Activated CD8-positive, alpha-beta T cell treated with anti-CD3 and anti-CD28 coated beads for 36 hours (primary cell): Measurements from ENCODE around the gene TSPAN11. TPM values are rescaled to one million over a fixed set of nuclear protein-coding genes. Genes with fewer than 3 reads are reported as not detected.

Source experiments
- ATAC-seq: fragments of 200-7000 bp; cut with Tn5 transposase; one replicate; pipeline ENCODE4 v1.10.0; 2021; ENCODE audit warnings: mild to moderate bottlenecking, moderate library complexity
- CTCF ChIA-PET: fragments of 350-600 bp; sonication (Branson Sonifier 250); formaldehyde crosslinking; loops from one replicate; lab custom pipeline; 2021; ENCODE audit warnings: antibody characterized with exemption; lab: Charles Lee
- POLR2A ChIA-PET: fragments of 350-600 bp; sonication (Branson Sonifier 250); formaldehyde crosslinking; loops from one replicate; lab custom pipeline; 2021; ENCODE audit warnings: antibody characterized with exemption; lab: Charles Lee
- DNase-seq: peaks from one replicate; pipeline ENCODE4 v3.0.0-alpha.2; 2020
- H3K27ac Mint-ChIP-seq: one replicate; pipeline ENCODE4 v1.8.0; 2021; ENCODE audit warnings: mild to moderate bottlenecking, mixed read lengths
- H3K27me3 Mint-ChIP-seq: one replicate; pipeline ENCODE4 v1.8.0; 2021; ENCODE audit warnings: mixed read lengths
- H3K36me3 Mint-ChIP-seq: one replicate; pipeline ENCODE4 v1.8.0; 2021; ENCODE audit warnings: low read depth, mixed read lengths
- H3K4me1 Mint-ChIP-seq: one replicate; pipeline ENCODE4 v1.8.0; 2021; ENCODE audit warnings: low read depth, mixed read lengths
- H3K4me3 Mint-ChIP-seq: one replicate; pipeline ENCODE4 v1.8.0; 2021; ENCODE audit warnings: mild to moderate bottlenecking, moderate library complexity, mixed read lengths
- H3K9me3 Mint-ChIP-seq: one replicate; pipeline ENCODE4 v1.8.0; 2021; ENCODE audit warnings: mixed read lengths
- CTCF ChIP-seq: fragments of 200-600 bp; IDR thresholded peaks from one replicate; pipeline ENCODE4 v1.8.0; 2022; ENCODE audit warnings: antibody characterized with exemption, mild to moderate bottlenecking
- intact Hi-C: fragments of 100-400 bp; cut with micrococcal nuclease; formaldehyde crosslinking; loops from one replicate; pipeline ENCODE4 v1.10.0; 2022
- total RNA-seq, 2 experiments: library from RNA; stranded (reverse); gene quantifications; one replicate each; pipeline ENCODE4 v1.2.3, GENCODE V29; 2021

TSPAN11 gene
- total RNA-seq, 2 experiments from 2014 or later: not detected

GRCh38 chr12:30992381-30992780 is 65.8 kb downstream of the TSPAN11 start:
- ChIA-PET POLR2A (no interaction called here), CTCF (no interaction called here)
- no peaks in the 10 kb centered on the region for H3K36me3 Mint-ChIP-seq
- intact Hi-C loops: no loop called here
- no peaks in the 10 kb centered on the region for H3K9me3 Mint-ChIP-seq
- no peaks in the 10 kb centered on the region for H3K4me1 Mint-ChIP-seq
- ATAC-seq (no peak), DNase-seq (no peak)
- TF ChIP-seq CTCF: no peak
- H3K4me3 Mint-ChIP-seq: no peak overlapping the region
- H3K27me3 Mint-ChIP-seq: no peaks in the 10 kb centered on the region
- H3K27ac Mint-ChIP-seq: no peak overlapping the region

DNA sequence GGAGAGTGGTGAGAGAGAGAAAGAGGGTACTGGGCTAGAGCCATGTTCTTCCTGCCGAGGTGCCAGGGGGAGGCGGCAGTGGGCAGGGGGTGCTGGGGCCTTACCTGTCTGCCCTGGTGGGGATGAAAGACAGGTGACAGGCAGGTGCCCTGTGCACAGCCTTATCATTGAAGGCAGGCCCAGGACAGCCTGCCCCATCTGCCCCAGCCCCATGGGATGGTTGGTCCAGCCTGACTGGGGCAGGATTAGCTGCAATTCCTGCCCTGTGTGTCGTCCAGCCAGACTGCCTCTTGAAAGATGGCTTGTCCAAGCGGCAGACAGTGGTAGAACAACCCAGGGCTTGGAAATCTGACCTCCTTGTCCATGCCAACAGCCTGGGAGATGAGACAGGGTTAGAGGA is 67.2 kb downstream of the TSPAN11 start:
- ATAC-seq: no peak
- CTCF ChIA-PET: no interaction called here
- no peaks in the 10 kb centered on the region for H3K36me3 Mint-ChIP-seq
- POLR2A ChIA-PET: no interaction called here
- no peaks in the 10 kb centered on the region for H3K4me1 Mint-ChIP-seq
- intact Hi-C loops: no loop called here
- H3K4me3 Mint-ChIP-seq: no peak overlapping the region
- DNase-seq: no peak
- H3K9me3 Mint-ChIP-seq: no peaks in the 10 kb centered on the region
- no peak overlapping the region for H3K27ac Mint-ChIP-seq
- no peak for TF ChIP-seq CTCF
- H3K27me3 Mint-ChIP-seq: no peaks in the 10 kb centered on the region

DNA sequence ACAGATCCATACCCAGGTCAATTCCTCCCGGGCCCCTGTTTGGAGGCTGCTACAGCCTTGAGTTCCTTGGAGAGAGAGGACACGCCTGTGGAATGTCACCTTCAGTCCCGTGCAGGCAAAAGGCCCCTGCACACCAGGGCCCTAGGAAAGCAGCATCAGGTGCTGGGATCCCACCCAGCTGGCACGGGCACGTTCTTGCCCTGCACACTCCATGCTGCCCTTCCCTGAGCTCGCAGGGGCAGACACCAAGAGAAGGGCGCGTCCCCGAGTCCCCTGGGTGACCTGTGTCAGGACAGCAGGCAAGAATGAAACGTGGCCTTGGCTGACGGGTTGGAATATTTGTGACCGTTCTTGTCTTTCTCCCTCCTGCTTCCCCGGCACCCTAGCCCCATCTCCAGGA is 67.7 kb downstream of the TSPAN11 start:
- H3K4me3 Mint-ChIP-seq: no peak overlapping the region
- no peaks in the 10 kb centered on the region for H3K9me3 Mint-ChIP-seq
- intact Hi-C loops: no loop called here
- no peaks in the 10 kb centered on the region for H3K36me3 Mint-ChIP-seq
- CTCF ChIA-PET: no interaction called here
- no peaks in the 10 kb centered on the region for H3K4me1 Mint-ChIP-seq
- H3K27ac Mint-ChIP-seq: no peak overlapping the region
- POLR2A ChIA-PET: no interaction called here
- no peak for TF ChIP-seq CTCF
- no peaks in the 10 kb centered on the region for H3K27me3 Mint-ChIP-seq
- DNase-seq: no peak
- ATAC-seq: no peak

GRCh38 chr12:30996255-30996654 is 69.7 kb downstream of the TSPAN11 start:
- CTCF ChIA-PET: interaction anchor here (0.9 kb wide), 1 partner anchor 147 kb away, joined by 3 read pairs; no protein-coding TSS in a partner anchor
- intact Hi-C loops: no loop called here
- H3K4me1 Mint-ChIP-seq: no peaks in the 10 kb centered on the region
- TF ChIP-seq CTCF: no peak
- DNase-seq (no peak), ATAC-seq (no peak)
- no peaks in the 10 kb centered on the region for H3K9me3 Mint-ChIP-seq
- no peak overlapping the region for H3K27ac Mint-ChIP-seq
- H3K27me3 Mint-ChIP-seq: no peaks in the 10 kb centered on the region
- no peak overlapping the region for H3K4me3 Mint-ChIP-seq
- H3K36me3 Mint-ChIP-seq: no peaks in the 10 kb centered on the region
- POLR2A ChIA-PET: no interaction called here

GRCh38 chr12:30996752-30997151 is 70.2 kb downstream of the TSPAN11 start:
- ChIA-PET CTCF (interaction anchor here (0.9 to 1.2 kb wide), 2 partner anchors 10 to 148 kb away, joined by 3 read pairs; no protein-coding TSS in a partner anchor), POLR2A (no interaction called here)
- ATAC-seq (no peak), DNase-seq (no peak)
- Mint-ChIP-seq H3K36me3 (no peaks in the 10 kb centered on the region), H3K4me1 (no peaks in the 10 kb centered on the region), H3K9me3 (no peaks in the 10 kb centered on the region), H3K4me3 (no peak overlapping the region), H3K27me3 (no peaks in the 10 kb centered on the region), H3K27ac (no peak overlapping the region)
- intact Hi-C loops: no loop called here
- TF ChIP-seq CTCF: no peak
